ENCODE results near the gene HSPG2. TPM values are rescaled to one million over a fixed set of nuclear protein-coding genes. Genes with fewer than 3 reads are reported as not detected.

The HSPG2 gene
- total RNA-seq, 1 donor from 2014 or later = 912 TPM

GRCh38 chr1:21845646-21846641, 91.2 kb downstream of the HSPG2 start:
- DNase-seq (ENCODE audit: low read depth) = no peak

- no peak for DNase-seq (ENCODE audit: low read depth)
Measured at GRCh38 chr1:21843996-21844395, 93.1 kb downstream of the HSPG2 start.

- DNase-seq (ENCODE audit: low read depth) = no peak
Measured at GRCh38 chr1:21843208-21843607, 93.9 kb downstream of the HSPG2 start.

GRCh38 chr1:21842606-21843162, 94.4 kb downstream of the HSPG2 start:
- no peak for DNase-seq (ENCODE audit: low read depth)

GRCh38 chr1:21841852-21842466, 95.2 kb downstream of the HSPG2 start:
- no peak for DNase-seq (ENCODE audit: low read depth)

GRCh38 chr1:21840981-21841380, 96.1 kb downstream of the HSPG2 start:
- DNase-seq (ENCODE audit: low read depth) = no peak

- no peak for DNase-seq (ENCODE audit: low read depth)
Measured at GRCh38 chr1:21839337-21840037, 97.6 kb downstream of the HSPG2 start.

- no peak for DNase-seq (ENCODE audit: low read depth)
Measured at GRCh38 chr1:21838359-21839157, 98.6 kb downstream of the HSPG2 start.

- no peak for DNase-seq (ENCODE audit: low read depth)
Measured at GRCh38 chr1:21837476-21837875, 99.6 kb downstream of the HSPG2 start.

GRCh38 chr1:21836729-21837128, 100.4 kb downstream of the HSPG2 start:
- no peak for DNase-seq (ENCODE audit: low read depth)

- DNase-seq (ENCODE audit: low read depth) = no peak
Measured at GRCh38 chr1:21836010-21836409, 101.1 kb downstream of the HSPG2 start.

- DNase-seq (ENCODE audit: low read depth) = no peak
Measured at GRCh38 chr1:21834666-21835065, 102.4 kb downstream of the HSPG2 start.

- no peak for DNase-seq (ENCODE audit: low read depth)
Measured at GRCh38 chr1:21834094-21834493, 103.0 kb downstream of the HSPG2 start.

GRCh38 chr1:21833392-21833976, 103.6 kb downstream of the HSPG2 start:
- no peak for DNase-seq (ENCODE audit: low read depth)

- no peak for DNase-seq (ENCODE audit: low read depth)
Measured at GRCh38 chr1:21831454-21831970, 105.6 kb downstream of the HSPG2 start.

- DNase-seq (ENCODE audit: low read depth) = no peak
Measured at GRCh38 chr1:21830792-21831453, 106.2 kb downstream of the HSPG2 start.

GRCh38 chr1:21829294-21829693, 107.8 kb downstream of the HSPG2 start:
- DNase-seq (ENCODE audit: low read depth) = no peak

GRCh38 chr1:21828506-21829210, 108.5 kb downstream of the HSPG2 start:
- no peak for DNase-seq (ENCODE audit: low read depth)

GRCh38 chr1:21828075-21828474, 109.0 kb downstream of the HSPG2 start:
- DNase-seq (ENCODE audit: low read depth) = no peak

Measured in renal cortical epithelial cell (primary cell).